Amniotic stem cell (primary cell): ENCODE results near the gene EDDM13.
A peak's percentile ranks its signal among the peaks of the same experiment; 100 is the strongest.
"Not testable (repeated sequence)": the region's sequence is repeated elsewhere in the genome, so short reads cannot be mapped to it uniquely, and the experiment has no call there.

Source experiments
- DNase-seq: peaks from one replicate; lab custom pipeline; 2025; lab: John Stamatoyannopoulos, UW

EDDM13 gene

DNA sequence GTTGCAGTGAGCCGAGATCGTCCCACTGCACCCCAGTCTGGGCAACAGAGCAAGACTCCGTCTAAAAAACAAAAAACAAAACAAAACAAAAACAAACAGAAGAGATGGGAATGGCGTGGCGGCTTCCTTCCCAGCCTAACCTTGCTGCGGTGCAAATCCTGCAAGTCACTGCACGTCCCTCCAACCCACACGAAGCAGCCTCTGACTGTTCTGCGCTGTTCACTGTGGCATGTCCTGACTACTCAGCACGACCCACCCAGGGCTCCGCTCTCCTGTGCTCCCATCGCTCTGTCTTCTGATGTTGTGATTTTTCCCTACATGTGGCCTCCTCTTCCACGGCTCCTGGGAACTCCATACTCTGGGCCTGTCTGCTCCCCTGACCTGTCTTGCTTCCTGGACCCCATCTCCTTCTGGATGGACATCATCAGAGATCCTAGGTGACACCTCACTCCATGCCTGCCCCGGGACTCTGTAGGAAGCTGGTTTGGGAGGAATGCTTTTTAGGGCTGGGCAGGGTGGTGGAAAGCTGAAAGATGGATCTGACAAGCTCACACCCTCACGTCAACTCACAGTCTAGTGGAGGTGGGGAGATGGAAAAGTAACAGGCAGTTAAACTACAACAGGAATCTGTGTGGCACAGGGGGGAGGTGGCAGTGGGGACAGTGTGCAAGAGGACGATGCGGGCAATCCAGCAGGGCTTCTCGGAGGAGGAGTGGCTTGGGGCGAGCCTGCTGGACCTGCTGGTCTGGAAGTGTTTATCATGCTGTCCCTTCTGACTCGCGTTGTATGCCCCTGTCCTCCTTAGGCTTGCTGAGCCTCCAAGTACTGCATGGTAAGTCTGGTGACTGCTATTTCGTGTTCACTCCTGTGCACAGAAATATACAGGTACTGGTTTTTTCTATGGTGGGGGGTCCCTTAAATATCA lies 23.2 kb downstream of the EDDM13 start:
- no peak for DNase-seq

DNA sequence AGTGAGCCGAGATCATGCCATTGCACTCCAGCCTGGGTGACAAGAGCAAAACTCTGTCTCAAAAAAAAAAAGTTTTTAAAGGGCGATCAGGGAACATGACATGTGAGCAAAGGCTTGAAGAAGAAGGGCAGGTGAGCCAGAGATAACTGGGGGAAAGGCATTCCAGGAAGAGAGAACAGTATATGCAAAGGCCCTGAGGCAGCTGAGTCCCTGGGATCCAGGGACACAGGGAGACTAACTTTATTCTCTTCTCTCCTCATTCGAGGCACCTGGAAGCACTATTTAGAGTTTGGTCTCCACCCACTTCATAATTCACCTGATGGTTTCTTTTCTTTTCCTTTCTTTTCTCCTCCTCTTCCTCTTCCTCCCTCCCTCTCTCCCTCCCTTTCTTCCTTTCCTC lies 24.5 kb downstream of the EDDM13 start:
- no peak for DNase-seq

DNA sequence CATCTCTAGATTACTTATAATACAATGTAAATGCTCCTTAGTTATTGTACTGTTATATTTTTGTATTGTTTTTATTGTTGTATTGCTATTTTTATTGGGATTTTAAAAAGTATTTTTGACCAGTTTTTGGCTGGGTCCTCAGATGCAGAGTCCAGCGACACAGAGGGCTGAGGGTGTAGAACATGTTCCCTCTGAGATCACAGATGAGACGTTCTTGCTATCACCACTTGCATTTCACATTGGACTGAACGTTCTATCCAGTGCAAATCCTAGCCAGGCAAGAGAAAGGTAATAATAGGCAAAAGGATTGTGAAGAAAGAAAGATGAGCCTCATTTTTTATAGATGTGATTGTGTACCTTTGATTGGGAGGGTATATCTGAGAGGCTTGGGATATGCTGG lies 27.1 kb downstream of the EDDM13 start:
- DNase-seq: no peak

DNA sequence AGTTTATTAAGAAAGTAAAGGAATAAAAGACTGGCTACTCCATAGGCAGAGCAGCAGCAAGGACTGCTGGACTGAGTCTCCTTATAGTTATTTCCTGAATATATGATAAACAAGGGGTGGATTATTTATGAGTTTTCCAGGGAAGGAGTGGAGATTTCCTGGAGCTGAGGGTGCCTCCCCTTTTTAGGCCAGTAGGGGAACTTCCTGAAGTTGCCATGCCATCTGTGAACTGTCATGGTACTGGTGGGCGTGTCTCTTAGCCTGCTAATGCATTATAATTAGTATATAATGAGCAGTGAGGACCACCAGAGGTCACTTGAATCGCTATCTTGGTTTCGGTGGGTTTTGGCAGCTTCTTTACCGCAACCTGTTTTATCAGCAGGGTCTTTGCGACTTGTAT lies 28.6 kb downstream of the EDDM13 start:
- no peak for DNase-seq

DNA sequence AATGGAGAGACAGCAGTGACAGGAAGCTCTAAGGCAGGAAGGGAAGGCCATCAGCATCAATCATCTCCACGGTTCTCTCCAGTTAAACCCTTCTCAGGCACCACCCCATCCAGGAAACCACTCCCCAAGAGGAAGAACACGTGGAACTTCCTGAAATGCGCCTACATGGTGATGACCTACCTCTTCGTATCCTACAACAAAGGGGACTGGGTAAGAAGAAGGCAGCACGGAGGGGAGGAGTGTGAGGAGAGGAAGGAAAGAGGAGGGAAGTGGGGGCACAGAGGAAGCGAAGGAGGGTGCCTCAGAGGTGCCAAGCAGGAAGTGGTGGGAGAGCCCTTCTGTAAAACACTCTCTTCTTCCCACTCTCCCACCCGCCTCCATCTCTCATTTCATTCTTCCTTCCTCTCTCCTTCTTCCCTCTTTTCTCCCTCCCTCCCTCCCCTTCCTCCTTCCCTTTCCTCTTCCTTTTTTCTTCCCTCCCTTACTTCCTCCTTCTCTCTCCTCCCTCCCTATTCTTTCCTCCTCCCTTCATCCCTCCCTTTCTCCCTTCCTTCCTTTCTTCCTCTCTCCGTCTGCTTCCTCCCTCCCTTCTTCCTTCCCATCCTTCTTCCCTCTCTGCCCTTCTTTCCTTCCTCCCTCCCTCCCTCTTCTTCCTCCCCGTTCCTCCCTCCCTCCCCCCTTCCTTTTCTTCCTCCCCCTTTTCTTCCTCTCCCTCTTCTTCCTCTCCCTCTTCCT lies 29.5 kb downstream of the EDDM13 start:
- DNase-seq: no peak

DNA sequence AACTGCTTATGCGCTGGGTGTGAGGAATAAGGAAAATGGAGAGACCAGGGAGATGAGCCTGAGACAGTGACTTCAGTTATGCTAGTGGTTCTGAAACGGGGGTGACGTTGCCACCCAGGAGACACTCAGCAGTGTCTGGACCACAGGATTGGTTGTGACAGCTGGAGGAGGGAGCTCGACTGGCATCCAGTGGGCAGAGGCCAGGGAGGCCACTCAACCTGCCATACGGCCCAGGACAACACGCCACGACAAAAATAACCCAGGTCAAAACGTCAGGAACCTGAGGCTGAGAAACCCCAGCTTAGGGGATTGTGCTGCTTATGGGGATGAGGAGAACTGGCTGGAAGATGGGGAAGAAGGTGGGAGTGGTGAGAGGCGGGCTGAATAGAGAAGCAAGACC lies 31.7 kb downstream of the EDDM13 start:
- DNase-seq: no peak

DNA sequence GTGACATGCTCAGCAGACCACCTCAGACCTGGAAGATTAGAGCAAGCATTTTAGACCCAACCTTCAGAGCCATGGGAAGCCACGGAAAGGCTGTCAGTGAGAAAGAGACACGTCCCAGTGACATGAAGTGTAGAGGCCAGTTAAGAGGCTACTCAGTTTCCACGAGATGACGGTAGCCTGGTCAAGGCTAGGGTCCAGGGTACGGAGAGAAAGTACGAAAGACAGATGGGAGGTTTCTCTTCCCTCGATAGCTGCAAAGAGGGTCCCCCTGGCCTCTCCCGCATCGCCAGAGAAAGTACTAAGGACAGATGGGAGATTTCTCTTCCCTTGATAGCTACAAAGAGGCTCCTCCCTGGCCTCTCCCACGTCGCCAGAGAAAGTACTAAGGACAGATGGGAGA lies 33.5 kb downstream of the EDDM13 start:
- no peak for DNase-seq

DNA sequence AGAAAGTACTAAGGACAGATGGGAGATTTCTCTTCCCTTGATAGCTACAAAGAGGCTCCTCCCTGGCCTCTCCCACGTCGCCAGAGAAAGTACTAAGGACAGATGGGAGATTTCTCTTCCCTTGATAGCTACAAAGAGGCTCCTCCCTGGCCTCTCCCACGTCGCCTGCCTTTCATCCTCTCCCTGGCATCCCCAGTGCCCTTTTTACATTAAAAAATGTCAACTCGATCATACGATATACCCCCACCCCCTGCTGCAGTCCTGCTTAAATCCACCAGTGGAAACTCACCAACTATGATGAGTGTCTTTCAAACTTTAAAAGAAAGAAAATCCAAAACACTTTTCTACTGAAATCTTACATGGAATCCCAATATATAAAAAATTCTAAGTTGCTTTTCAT lies 34.5 kb downstream of the EDDM13 start:
- DNase-seq: not testable (repeated sequence)

DNA sequence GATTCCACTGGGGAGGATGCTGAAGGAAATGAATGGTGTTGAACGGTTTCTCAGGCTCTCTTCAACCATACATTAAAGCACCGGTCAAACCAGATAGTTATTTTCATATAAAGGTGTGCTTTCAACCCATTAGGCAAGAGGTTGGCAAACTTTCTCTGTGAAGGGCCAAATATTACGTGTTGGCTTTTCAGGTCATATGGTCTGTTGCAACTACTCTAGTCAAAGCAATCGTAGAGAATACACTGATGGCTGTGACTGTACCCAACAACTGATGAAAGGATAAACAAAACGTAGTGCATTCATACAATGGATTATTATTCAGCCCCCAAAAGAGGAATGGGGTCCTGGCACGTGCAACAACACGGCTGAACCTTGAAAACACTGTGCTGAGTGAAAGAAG lies 36.2 kb downstream of the EDDM13 start:
- no peak for DNase-seq

DNA sequence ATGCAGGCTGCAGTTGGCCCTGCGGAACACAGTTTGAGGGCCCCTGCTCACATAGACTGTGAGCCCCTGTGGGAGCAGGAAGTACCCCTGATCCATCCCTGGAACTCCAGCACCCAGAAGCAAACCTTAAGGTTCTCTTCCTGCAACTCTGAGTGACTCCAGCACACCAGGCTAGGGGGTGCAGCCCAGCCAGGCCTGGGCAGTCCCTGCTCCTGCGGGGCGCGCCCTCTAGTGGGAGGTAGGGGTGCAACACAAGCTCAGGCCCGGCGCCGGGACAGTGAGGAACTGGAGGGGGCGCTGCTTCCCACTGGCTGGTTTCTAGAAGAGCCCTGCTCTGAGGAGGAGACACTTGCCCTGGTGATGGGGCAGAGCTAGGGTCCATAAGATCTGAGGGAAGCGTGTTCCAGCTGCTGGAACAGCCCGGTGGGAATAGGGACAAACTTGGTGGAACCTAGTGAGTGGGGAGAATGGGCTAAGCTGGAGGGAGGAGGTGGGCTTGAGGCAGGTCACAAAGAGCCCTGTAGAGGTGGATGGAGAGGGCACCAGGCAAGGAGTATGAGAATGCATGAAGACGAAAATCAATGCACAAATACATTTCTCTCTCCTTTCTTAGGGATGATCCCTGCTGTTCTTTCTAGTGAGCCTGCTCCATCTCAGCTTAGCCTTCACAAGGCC lies 37.1 kb downstream of the EDDM13 start:
- no peak for DNase-seq

DNA sequence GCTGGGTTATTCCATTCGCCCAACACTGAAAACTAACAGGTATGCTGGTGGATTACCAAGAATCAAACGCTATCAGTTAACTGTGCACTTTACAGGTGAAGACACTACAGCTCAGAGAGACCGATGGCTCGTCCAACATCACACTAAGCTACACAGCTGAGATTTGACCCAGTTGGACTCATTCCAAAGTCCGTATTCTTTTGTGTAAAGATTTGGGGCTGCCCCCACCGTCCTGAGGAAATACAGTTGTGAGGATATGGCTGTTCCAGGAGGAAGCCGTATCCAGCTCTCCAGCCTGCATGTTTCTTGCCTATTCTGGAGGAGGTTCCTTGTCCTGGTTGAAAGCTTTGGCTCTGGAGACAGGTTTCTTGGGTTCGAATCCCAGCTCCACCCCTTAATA lies 37.9 kb downstream of the EDDM13 start:
- DNase-seq: no peak

DNA sequence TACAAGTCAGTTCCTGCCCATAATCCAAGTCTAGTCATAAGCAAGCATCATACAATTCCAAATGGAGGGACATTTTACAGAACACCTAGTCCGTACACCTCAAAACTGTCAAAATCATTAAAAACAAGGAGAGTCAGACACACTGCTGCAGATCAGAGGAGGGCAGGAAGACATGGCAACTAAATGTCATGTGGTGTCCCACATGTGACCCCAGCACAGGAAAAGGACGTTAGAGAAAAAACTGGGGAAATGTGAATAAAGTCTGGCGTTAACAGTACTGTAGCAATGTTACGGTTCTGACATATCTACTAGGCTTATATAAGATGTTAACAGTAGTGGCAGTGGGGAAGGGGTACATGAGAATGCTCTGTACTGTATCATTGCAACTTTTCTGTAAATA lies 39.8 kb downstream of the EDDM13 start:
- no peak for DNase-seq

DNA sequence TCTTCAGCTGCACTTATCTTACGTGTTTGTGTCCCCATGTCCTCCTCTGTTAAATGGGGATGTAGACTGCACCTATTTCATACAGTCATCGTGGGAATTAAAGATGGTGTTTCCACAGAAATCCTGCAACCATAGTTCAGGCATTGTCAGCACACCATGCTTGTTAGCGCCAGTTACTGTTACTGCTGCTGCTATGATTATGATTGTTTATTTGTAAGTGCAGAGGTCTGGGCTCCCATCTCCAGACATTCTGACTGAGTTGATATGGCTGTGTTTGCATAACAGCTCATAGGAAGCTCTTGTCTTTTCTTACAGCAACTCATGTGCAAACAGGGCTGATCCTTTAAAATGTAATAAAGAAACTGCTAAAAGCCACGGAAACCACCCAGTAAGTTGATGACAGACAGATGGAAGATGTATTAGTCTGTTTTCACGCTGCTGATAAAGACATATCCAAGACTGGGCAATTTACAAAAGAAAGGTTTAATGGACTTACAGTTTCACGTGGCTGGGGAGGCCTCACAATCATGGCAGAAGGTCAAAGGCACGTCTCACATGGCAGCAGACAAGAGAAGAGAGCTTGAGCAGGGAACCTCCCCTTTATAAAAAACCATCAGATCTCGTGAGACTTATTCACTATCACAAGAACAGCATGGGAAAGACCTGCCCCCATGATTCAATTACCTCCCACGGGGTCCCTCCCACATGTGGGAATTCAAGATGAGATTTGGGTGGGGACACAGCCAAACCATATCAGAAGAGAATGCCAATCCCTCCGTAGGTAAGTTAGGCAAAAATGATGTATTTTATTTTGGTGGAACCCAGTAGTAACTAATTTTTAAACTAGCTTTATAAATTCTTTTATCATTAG lies 40.5 kb downstream of the EDDM13 start:
- DNase-seq: no peak

DNA sequence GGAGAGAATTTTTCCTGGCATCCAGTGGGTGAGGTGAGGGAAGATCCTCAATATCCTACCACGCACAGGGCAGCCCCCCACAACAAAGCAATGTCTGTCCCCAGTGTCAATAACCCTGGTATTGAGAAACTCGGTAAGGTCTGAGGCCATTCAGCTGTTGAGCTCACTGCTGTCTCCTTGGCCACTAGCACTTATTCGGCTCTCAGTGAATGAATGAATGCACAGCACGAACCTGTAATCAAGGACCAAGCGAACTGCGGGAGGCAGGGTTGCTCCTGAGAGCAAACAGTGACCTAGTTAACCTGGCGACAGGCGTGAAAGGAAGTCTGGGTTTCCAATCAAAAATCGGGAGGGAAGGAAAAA lies 41.5 kb downstream of the EDDM13 start:
- DNase-seq: no peak

DNA sequence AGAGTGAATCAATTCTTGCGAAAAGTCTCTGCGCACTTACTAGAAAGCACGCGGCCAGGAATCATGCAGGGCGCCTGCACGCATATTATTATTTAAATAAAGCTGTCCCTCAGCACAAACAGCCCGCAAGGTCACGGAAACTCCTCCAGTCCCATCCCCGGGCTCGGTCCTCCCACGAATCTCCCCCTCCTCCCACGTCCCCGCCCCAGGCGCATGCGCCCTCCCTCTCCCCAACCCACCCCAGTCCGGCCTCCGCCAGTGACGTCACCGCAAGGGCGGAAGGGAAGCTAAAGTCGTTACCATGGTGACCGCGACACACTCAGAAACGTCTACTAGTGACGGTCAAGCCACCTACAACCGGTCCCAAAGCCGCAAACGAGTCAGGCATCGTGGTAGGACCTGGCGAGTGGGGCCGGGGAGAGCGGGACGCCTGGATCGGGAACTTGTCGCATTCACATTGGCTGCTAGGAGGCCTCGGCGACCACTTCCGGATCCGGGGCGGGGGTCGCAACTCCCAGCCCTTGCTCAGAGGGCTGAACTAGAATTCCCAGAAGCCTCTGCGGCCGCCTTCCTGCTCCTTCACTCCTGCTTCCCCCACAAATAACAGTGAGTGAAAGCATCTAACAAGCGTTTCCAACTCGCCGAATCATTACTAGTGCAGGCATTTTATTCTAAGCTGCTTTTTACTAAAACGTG lies 42.0 kb downstream of the EDDM13 start, which contains the start of gene ZSCAN5A:
TSS of gene ZSCAN5A (minus strand) at position 459 of the 696 bp plus-strand sequence. CDS start 89,793 bp downstream, outside the sequence.
- DNase-seq: peak; percentile 93

DNA sequence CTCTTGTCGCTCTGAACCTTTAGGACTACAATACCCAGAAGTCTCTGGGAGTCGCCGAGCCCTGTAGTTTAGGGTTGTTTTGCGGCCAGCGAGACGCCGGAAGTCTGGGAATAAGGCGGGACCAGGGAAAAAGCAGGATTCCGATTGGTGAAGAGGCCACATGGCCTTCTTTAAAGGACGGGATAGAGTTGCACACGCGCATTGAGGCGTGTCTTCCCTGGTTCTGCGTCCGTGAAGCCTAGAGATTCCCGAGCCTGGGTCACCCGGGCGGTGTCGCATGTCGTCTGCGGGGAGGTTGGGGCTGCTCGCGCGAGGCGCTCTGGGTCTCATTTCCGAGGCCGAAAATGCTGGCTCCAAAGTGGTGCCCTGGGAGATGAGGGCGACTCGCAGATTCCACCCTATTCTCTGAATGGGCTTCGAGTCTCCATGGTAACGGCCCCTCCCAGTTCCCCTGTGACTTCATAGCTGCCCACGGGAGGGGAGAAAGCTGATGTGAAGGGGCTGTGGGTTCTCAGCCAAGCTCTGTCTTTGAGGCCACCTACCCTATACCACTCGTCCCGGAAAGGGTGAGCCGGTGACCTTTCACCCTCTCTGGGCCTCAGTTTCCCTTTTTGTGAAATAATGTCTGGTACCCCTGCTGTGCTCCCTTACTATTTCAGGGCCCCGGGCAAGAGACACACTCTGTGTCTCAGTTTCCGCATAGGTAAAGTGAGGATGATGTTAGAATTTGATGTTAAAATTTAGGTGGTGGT lies 42.7 kb downstream of the EDDM13 start:
- peak; percentile 90 for DNase-seq

DNA sequence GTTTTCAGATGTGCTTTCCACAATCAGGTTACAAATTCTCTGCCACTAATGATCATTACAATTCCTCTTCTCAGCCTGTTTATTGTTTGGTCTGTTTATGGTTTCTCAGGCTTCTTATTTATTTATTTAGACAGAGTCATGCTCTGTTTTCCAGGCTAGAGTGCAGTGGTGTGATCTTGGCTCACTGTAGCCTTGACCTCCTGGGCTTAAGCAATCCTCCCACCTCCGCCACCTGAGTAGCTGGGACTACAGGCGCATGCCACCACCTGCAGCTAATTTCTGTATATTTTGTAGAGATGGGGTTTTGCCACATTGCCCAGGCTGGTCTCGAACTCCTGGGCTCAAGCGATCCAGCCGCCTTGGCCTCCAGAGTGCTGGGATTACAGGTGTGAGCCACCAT lies 44.2 kb downstream of the EDDM13 start:
- no peak for DNase-seq

DNA sequence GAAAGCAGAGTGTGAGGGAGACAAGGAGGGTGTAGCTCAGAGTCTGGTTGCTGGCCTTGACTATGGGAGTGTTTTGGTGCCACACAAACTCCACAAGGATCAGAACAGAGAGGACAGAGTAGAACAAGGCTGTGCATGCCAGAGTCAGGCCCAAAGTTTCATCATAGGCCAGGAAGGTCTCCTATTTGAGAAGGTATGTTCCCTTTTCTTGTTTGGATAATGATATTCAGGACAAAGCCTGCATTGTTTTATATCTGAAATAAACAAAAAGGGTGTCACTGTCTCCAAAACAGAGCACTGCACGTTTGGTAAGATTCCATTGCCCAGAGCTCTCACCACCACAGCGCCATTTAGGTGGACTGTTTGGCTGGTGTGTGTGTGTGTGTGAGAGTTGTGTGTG lies 45.2 kb downstream of the EDDM13 start:
- no peak for DNase-seq

DNA sequence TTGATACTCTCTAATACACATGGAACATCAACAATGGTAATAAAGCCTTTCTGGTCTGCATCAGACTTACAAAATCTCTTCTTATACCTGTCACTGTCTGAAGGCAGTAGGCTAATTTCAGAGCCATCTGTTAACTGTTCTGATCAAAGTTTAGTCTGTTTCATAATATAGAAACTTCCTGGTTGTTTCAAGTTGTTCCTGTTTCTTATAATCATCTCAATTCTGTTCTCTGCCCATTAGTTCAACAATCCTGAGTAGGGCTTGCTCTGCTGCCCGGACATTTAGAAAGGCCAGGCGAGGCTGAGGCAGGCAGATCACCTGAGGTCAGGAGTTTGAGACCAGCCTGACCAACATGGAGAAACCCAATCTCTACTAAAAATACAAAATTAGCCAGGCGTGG lies 47.4 kb downstream of the EDDM13 start:
- DNase-seq: no peak

DNA sequence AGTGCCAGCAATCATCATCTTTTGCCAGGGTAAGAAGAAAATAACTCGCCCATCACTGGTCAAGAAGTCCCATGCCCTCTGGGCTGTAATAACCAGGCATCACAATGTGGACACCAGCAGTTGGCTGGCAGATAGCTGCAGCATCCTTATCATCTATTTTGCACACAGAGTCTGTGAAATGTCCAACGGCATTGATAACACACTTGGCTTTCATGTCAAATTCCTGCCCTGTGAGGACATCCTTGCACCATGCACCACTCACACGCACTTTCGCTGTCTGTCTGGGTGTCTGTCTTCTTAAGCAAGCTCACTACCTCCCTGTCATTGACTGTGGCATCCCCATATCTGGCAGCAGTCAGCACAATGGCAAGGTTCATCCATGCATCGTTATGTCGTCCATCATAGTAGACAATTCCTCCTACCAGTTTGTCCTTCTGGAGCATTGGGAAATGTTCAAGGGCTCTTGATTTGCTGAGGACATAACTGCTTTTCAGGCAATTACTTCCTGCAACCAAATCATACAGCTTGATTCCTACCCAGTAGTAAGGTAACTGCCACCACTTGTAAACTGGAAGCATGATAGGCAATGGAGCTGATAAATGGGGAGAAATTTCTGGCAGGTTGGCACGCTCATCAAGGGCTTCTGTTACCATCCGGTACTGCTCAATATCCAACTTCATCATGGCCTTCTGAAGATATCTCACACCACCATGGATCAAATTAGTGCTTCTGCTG lies 48.9 kb downstream of the EDDM13 start:
- DNase-seq: no peak
